WTC11 (cell line): ENCODE measurements around the gene GALNT3. TPM values are rescaled to one million over a fixed set of nuclear protein-coding genes. Genes with fewer than 3 reads are reported as not detected.

Experiments
- ATAC-seq: fragments of 200-7000 bp; cut with Tn5 transposase; 2 replicates; pipeline ENCODE4 v1.10.0; 2021; ENCODE audit warnings: mild to moderate bottlenecking, moderate library complexity
- CTCF ChIA-PET: fragments of 300-600 bp; sonication (Branson Sonifier 250); formaldehyde crosslinking; loops from one replicate; lab custom pipeline; 2021; ENCODE audit warnings: antibody characterized with exemption; lab: Charles Lee
- POLR2A ChIA-PET: fragments of 350-600 bp; sonication (Branson Sonifier 250); formaldehyde crosslinking; loops from one replicate; lab custom pipeline; 2021; ENCODE audit warnings: antibody characterized with exemption; lab: Charles Lee
- DNase-seq: peaks from one replicate; pipeline ENCODE4 v3.0.0; 2021; ENCODE audit warnings: low spot score
- H3K27ac Mint-ChIP-seq: 2 replicates; pipeline ENCODE4 v1.8.0; 2021; ENCODE audit warnings: mixed read lengths
- H3K27me3 Mint-ChIP-seq: 2 replicates; pipeline ENCODE4 v1.8.0; 2021; ENCODE audit warnings: low read depth, mild to moderate bottlenecking, moderate library complexity, mixed read lengths
- H3K36me3 Mint-ChIP-seq: 2 replicates; pipeline ENCODE4 v1.8.0; 2021; ENCODE audit warnings: mixed read lengths
- H3K4me1 Mint-ChIP-seq: 2 replicates; pipeline ENCODE4 v1.8.0; 2022; ENCODE audit warnings: mixed read lengths
- H3K4me3 Mint-ChIP-seq: 2 replicates; pipeline ENCODE4 v1.8.0; 2021; ENCODE audit warnings: mild to moderate bottlenecking, moderate library complexity, mixed read lengths
- H3K9me3 Mint-ChIP-seq: 2 replicates; pipeline ENCODE4 v1.8.0; 2021; ENCODE audit warnings: mixed read lengths
- CBFB ChIP-seq: sonication (generic); formaldehyde crosslinking; IDR thresholded peaks from 2 replicates; pipeline ENCODE4 v1.8.1; 2022; ENCODE audit warnings: mild to moderate bottlenecking, low read depth, missing genetic modification reagents
- CREB1 ChIP-seq: sonication (generic); formaldehyde crosslinking; IDR thresholded peaks from 2 replicates; pipeline ENCODE4 v1.8.0; 2023; ENCODE audit warnings: mild to moderate bottlenecking, missing genetic modification reagents
- FOXK1 ChIP-seq: sonication (generic); formaldehyde crosslinking; IDR thresholded peaks from 2 replicates; pipeline ENCODE4 v1.8.0; 2022; ENCODE audit warnings: mild to moderate bottlenecking, moderate library complexity, missing genetic modification reagents
- FOXP4 ChIP-seq: sonication (generic); formaldehyde crosslinking; IDR thresholded peaks from 2 replicates; pipeline ENCODE4 v1.8.0; 2022; ENCODE audit warnings: mild to moderate bottlenecking, missing genetic modification reagents
- GRHL2 ChIP-seq: fragments of 250-450 bp; sonication (Bioruptor Pico); IDR thresholded peaks from 2 replicates; pipeline ENCODE4 v1.8.0; 2022; ENCODE audit warnings: mild to moderate bottlenecking, moderate library complexity; ENCODE audit not compliant: insufficient replicate concordance, severe bottlenecking
- MXD4 ChIP-seq: fragments of 250-450 bp; sonication (Bioruptor Pico); IDR thresholded peaks from 2 replicates; pipeline ENCODE4 v1.8.0; 2021; ENCODE audit warnings: mild to moderate bottlenecking, moderate library complexity, borderline replicate concordance
- RORB ChIP-seq: fragments of 250-450 bp; sonication (Bioruptor Pico); IDR thresholded peaks from 2 replicates; pipeline ENCODE4 v1.9.0; 2021; ENCODE audit warnings: mild to moderate bottlenecking
- SMAD4 ChIP-seq: sonication (generic); formaldehyde crosslinking; IDR thresholded peaks from 2 replicates; pipeline ENCODE4 v1.8.0; 2022; ENCODE audit warnings: mild to moderate bottlenecking, missing genetic modification reagents
- SOX15 ChIP-seq: fragments of 250-450 bp; sonication (Bioruptor Pico); IDR thresholded peaks from 2 replicates; pipeline ENCODE4 v1.9.0; 2021; ENCODE audit warnings: mild to moderate bottlenecking
- ZNF219 ChIP-seq: sonication (generic); formaldehyde crosslinking; IDR thresholded peaks from 2 replicates; pipeline ENCODE4 v1.8.0; 2023; ENCODE audit warnings: missing genetic modification reagents, mild to moderate bottlenecking, borderline replicate concordance
- ZNF281 ChIP-seq: sonication (generic); formaldehyde crosslinking; IDR thresholded peaks from 2 replicates; pipeline ENCODE4 v1.8.0; 2023; ENCODE audit warnings: mild to moderate bottlenecking, missing genetic modification reagents
- ZNF423 ChIP-seq: fragments of 250-450 bp; sonication (Bioruptor Pico); IDR thresholded peaks from 2 replicates; pipeline ENCODE4 v2.1.2; 2022; ENCODE audit warnings: mild to moderate bottlenecking, moderate library complexity
- total RNA-seq: library from RNA; stranded (reverse); gene quantifications from 3 replicates; pipeline ENCODE4 v1.2.3, GENCODE V29; 2021
- TF ChIP-seq, protein P1 (sequence below): sonication (generic); formaldehyde crosslinking; IDR thresholded peaks from 2 replicates; pipeline ENCODE4 v1.8.1; 2023; ENCODE audit warnings: mild to moderate bottlenecking, missing genetic modification reagents
- TF ChIP-seq, protein P2 (sequence below): fragments of 250-450 bp; sonication (Bioruptor Pico); conservative IDR thresholded peaks from 2 replicates; pipeline ENCODE4 v1.9.0; 2021; ENCODE audit warnings: mild to moderate bottlenecking
- TF ChIP-seq, protein P3 (sequence below): sonication (generic); formaldehyde crosslinking; IDR thresholded peaks from 2 replicates; pipeline ENCODE4 v1.8.1; 2022; ENCODE audit warnings: mild to moderate bottlenecking, moderate library complexity, missing genetic modification reagents
- TF ChIP-seq, protein P4 (sequence below): sonication (generic); formaldehyde crosslinking; IDR thresholded peaks from 2 replicates; pipeline ENCODE4 v1.8.0; 2023; ENCODE audit warnings: missing genetic modification reagents, mild to moderate bottlenecking, borderline replicate concordance

The GALNT3 gene
- total RNA-seq, 1 experiment from 2014 or later = 19.4 TPM

- no peak for DNase-seq
Observed at GRCh38 chr2:165745916-165746315, 48.1 kb downstream of the GALNT3 start.

More at GRCh38 chr2:165745916-165746315, 48.1 kb downstream of the GALNT3 start:
- Mint-ChIP-seq H3K9me3 (no peaks in the 10 kb centered on the region), H3K4me3 (no peak overlapping the region), H3K4me1 (no peaks in the 10 kb centered on the region), H3K27ac (peak overlapping the region; percentile 25; the same call in 1 of the 2 replicates), H3K36me3 (peaks cover 45% of the 10 kb centered on the region), H3K27me3 (no peaks in the 10 kb centered on the region)
- ATAC-seq = no peak
- no peak for TF ChIP-seq FOXK1
- no peak for TF ChIP-seq ZNF423 (CRISPR knock-in tag)
- TF ChIP-seq, protein P1, sequence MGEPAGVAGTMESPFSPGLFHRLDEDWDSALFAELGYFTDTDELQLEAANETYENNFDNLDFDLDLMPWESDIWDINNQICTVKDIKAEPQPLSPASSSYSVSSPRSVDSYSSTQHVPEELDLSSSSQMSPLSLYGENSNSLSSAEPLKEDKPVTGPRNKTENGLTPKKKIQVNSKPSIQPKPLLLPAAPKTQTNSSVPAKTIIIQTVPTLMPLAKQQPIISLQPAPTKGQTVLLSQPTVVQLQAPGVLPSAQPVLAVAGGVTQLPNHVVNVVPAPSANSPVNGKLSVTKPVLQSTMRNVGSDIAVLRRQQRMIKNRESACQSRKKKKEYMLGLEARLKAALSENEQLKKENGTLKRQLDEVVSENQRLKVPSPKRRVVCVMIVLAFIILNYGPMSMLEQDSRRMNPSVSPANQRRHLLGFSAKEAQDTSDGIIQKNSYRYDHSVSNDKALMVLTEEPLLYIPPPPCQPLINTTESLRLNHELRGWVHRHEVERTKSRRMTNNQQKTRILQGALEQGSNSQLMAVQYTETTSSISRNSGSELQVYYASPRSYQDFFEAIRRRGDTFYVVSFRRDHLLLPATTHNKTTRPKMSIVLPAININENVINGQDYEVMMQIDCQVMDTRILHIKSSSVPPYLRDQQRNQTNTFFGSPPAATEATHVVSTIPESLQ (CRISPR knock-in tag) = no peak
- no peak for TF ChIP-seq CBFB
- no peak for TF ChIP-seq ZNF281 (CRISPR knock-in tag)
- TF ChIP-seq CREB1 (CRISPR knock-in tag) = no peak
- no peak for TF ChIP-seq SOX15 (CRISPR knock-in tag)
- TF ChIP-seq SMAD4 = no peak
- no peak for TF ChIP-seq ZNF219 (CRISPR knock-in tag)
- TF ChIP-seq FOXP4 (CRISPR knock-in tag) = no peak
- no peak for TF ChIP-seq RORB
- TF ChIP-seq MXD4 (CRISPR knock-in tag) = no peak
- TF ChIP-seq GRHL2 (CRISPR knock-in tag) = no peak
- TF ChIP-seq, protein P2, sequence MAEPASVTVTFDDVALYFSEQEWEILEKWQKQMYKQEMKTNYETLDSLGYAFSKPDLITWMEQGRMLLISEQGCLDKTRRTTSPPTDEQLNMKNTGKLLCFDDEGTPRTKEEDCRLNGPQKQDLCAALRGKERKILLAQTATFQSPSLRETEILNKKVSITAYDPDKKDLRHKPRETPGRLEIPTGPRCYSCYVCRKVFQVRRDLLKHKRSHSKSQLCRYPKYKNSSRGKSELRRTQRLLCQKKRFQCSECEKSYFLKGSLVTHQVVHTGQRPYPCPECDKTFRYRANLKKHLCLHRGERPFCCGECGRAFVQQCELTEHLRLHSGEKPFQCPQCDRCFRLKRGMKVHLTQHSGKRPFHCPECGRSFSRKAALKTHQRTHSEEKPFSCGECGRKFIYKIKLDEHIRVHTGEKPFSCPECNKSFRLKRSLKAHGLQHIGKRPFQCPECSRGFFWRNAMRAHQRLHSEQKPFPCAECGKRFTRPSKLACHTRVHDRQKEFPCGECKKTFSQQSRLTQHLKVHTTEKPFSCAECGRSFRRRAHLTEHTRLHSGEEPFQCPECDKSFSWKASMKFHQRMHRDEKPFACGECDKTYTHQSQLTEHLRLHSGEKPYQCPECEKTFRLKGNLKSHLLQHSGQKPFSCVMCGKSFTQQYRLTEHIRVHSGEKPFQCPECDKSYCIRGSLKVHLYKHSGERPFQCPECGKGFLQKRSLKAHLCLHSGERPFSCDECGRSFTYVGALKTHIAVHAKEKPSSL (CRISPR knock-in tag) = no peak
- TF ChIP-seq, protein P3, sequence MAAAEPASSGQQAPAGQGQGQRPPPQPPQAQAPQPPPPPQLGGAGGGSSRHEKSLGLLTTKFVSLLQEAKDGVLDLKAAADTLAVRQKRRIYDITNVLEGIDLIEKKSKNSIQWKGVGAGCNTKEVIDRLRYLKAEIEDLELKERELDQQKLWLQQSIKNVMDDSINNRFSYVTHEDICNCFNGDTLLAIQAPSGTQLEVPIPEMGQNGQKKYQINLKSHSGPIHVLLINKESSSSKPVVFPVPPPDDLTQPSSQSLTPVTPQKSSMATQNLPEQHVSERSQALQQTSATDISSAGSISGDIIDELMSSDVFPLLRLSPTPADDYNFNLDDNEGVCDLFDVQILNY (CRISPR knock-in tag) = no peak
- TF ChIP-seq, protein P4, sequence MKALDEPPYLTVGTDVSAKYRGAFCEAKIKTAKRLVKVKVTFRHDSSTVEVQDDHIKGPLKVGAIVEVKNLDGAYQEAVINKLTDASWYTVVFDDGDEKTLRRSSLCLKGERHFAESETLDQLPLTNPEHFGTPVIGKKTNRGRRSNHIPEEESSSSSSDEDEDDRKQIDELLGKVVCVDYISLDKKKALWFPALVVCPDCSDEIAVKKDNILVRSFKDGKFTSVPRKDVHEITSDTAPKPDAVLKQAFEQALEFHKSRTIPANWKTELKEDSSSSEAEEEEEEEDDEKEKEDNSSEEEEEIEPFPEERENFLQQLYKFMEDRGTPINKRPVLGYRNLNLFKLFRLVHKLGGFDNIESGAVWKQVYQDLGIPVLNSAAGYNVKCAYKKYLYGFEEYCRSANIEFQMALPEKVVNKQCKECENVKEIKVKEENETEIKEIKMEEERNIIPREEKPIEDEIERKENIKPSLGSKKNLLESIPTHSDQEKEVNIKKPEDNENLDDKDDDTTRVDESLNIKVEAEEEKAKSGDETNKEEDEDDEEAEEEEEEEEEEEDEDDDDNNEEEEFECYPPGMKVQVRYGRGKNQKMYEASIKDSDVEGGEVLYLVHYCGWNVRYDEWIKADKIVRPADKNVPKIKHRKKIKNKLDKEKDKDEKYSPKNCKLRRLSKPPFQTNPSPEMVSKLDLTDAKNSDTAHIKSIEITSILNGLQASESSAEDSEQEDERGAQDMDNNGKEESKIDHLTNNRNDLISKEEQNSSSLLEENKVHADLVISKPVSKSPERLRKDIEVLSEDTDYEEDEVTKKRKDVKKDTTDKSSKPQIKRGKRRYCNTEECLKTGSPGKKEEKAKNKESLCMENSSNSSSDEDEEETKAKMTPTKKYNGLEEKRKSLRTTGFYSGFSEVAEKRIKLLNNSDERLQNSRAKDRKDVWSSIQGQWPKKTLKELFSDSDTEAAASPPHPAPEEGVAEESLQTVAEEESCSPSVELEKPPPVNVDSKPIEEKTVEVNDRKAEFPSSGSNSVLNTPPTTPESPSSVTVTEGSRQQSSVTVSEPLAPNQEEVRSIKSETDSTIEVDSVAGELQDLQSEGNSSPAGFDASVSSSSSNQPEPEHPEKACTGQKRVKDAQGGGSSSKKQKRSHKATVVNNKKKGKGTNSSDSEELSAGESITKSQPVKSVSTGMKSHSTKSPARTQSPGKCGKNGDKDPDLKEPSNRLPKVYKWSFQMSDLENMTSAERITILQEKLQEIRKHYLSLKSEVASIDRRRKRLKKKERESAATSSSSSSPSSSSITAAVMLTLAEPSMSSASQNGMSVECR (CRISPR knock-in tag) = no peak
- ChIA-PET POLR2A (no interaction called here), CTCF (interaction anchor here (1.4 kb wide), 1 partner anchor 33 kb away, joined by 3 read pairs; no protein-coding TSS in a partner anchor)
